ENCODE data around the gene ZNF605. TPM values are rescaled to one million over a fixed set of nuclear protein-coding genes. Genes with fewer than 3 reads are reported as not detected.
"Not testable (repeated sequence)": the region's sequence is repeated elsewhere in the genome, so short reads cannot be mapped to it uniquely, and the experiment has no call there.

The ZNF605 gene
- total RNA-seq, 1 experiment from 2014 or later, result 20.6 TPM

DNA sequence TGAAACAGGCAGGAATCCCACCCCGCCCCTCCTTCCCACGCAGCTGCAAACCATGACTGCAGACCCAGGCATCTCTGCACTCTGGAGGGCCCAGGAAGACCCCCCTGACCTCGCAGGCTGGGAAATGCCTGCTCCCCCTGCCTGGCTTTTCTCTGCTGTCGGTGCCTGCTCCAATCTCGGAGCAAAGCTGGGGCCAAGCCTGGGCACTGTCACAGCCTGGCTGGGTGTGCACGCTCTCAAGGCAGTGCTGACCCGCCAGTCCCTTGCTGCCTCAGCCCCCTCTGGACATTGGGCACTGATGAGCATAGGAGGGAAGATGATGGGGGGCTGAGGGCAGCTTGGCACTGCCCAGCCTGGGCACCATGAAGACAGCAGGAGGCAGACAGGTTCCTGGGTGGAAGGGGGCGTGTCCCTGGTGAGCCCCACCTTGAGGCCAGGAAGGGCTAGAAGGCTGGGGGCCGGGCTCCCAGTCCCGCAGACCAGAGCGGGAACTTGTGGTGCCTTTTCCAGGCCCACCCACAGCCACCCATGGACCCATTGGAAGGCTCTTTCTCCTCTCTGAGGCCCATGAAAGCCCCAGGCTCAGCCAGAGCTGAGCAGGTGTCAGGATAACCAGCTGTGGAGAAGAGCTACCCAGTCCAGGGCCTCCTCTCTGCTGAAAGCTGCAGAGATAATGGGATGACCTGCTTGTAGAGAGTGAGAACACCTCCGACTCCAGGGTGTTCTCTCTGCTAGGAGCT, 10.7 kb upstream of the ZNF605 start:
- ChIA-PET CTCF (no interaction called here), POLR2A (no interaction called here)
- Histone ChIP-seq H3K4me3 (ENCODE audit: low read depth in 2 of 2, low read length in 2 of 2) (no peak overlapping the region), H3K9me3 (ENCODE audit: control insufficient read depth, insufficient read depth, low read depth, low read length) (peaks cover 13% of the 10 kb centered on the region), H3K27ac (ENCODE audit: low read length) (no peak overlapping the region), H3K36me3 (ENCODE audit: control insufficient read depth, insufficient read depth, low read length) (no peaks in the 10 kb centered on the region), H3K4me1 (ENCODE audit: control insufficient read depth, insufficient read depth, low read length) (no peaks in the 10 kb centered on the region), H3K27me3 (ENCODE audit: control insufficient read depth, insufficient read depth, low read length) (no peaks in the 10 kb centered on the region)
- DNase-seq (ENCODE audit: low read depth, low spot score) (no peak), ATAC-seq (no peak)
- BruUV-seq (replicated peaks), result no TSS peak
- in situ Hi-C loops (cut with HindIII; ENCODE audit: low pct_unique_long_range_greater_than_20kb, low sequenced_read_pairs), result no loop called here
- intact Hi-C loops (cut with micrococcal nuclease; ENCODE audit: unreplicated experiment), result no loop called here
- TF ChIP-seq, protein P1, sequence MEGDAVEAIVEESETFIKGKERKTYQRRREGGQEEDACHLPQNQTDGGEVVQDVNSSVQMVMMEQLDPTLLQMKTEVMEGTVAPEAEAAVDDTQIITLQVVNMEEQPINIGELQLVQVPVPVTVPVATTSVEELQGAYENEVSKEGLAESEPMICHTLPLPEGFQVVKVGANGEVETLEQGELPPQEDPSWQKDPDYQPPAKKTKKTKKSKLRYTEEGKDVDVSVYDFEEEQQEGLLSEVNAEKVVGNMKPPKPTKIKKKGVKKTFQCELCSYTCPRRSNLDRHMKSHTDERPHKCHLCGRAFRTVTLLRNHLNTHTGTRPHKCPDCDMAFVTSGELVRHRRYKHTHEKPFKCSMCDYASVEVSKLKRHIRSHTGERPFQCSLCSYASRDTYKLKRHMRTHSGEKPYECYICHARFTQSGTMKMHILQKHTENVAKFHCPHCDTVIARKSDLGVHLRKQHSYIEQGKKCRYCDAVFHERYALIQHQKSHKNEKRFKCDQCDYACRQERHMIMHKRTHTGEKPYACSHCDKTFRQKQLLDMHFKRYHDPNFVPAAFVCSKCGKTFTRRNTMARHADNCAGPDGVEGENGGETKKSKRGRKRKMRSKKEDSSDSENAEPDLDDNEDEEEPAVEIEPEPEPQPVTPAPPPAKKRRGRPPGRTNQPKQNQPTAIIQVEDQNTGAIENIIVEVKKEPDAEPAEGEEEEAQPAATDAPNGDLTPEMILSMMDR (IDR thresholded peaks at IDR 0.05), result no peak
- no peak for TF ChIP-seq POLR2AphosphoS5 (IDR thresholded peaks at IDR 0.05; ENCODE audit: low read depth, low read length)
- TF ChIP-seq, protein P2, sequence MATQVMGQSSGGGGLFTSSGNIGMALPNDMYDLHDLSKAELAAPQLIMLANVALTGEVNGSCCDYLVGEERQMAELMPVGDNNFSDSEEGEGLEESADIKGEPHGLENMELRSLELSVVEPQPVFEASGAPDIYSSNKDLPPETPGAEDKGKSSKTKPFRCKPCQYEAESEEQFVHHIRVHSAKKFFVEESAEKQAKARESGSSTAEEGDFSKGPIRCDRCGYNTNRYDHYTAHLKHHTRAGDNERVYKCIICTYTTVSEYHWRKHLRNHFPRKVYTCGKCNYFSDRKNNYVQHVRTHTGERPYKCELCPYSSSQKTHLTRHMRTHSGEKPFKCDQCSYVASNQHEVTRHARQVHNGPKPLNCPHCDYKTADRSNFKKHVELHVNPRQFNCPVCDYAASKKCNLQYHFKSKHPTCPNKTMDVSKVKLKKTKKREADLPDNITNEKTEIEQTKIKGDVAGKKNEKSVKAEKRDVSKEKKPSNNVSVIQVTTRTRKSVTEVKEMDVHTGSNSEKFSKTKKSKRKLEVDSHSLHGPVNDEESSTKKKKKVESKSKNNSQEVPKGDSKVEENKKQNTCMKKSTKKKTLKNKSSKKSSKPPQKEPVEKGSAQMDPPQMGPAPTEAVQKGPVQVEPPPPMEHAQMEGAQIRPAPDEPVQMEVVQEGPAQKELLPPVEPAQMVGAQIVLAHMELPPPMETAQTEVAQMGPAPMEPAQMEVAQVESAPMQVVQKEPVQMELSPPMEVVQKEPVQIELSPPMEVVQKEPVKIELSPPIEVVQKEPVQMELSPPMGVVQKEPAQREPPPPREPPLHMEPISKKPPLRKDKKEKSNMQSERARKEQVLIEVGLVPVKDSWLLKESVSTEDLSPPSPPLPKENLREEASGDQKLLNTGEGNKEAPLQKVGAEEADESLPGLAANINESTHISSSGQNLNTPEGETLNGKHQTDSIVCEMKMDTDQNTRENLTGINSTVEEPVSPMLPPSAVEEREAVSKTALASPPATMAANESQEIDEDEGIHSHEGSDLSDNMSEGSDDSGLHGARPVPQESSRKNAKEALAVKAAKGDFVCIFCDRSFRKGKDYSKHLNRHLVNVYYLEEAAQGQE (IDR thresholded peaks at IDR 0.05; ENCODE audit: insufficient read depth in 1 of 2, low read depth in 2 of 2, low read length in 1 of 2), result no peak

DNA sequence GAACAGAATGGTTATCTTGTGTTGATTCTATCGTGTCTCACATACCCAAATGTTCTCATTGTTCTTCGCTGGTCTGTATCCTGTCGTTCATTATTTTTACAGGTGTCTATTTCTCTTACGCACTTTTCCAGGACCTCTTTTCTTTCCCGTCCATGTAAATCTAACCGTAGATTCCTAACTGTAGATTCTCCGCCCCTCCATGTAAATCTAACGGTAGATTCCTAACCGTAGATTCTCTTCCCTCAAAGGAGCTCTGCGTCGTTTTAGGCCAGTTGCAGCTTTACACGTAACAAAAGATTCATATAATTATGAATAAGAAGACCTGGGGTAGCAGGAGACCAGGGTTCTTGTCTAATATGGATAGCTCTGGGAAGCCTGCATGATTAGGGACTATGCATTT, 9.7 kb upstream of the ZNF605 start:
- BruUV-seq (replicated peaks), result no TSS peak
- in situ Hi-C loops (cut with HindIII; ENCODE audit: low pct_unique_long_range_greater_than_20kb, low sequenced_read_pairs) (no loop called here), intact Hi-C loops (cut with micrococcal nuclease; ENCODE audit: unreplicated experiment) (no loop called here)
- no peak for ATAC-seq
- Histone ChIP-seq H3K4me1 (ENCODE audit: control insufficient read depth, insufficient read depth, low read length) (no peaks in the 10 kb centered on the region), H3K27me3 (ENCODE audit: control insufficient read depth, insufficient read depth, low read length) (no peaks in the 10 kb centered on the region), H3K9me3 (ENCODE audit: control insufficient read depth, insufficient read depth, low read depth, low read length) (peaks cover 13% of the 10 kb centered on the region), H3K4me3 (ENCODE audit: low read depth in 2 of 2, low read length in 2 of 2) (no peak overlapping the region), H3K27ac (ENCODE audit: low read length) (no peak overlapping the region), H3K36me3 (ENCODE audit: control insufficient read depth, insufficient read depth, low read length) (no peaks in the 10 kb centered on the region)
- DNase-seq (ENCODE audit: low read depth, low spot score), result no peak
- POLR2A ChIA-PET, result no interaction called here
- TF ChIP-seq TCF7L2 (IDR thresholded peaks at IDR 0.05; ENCODE audit: low read depth, low read length) (no peak), SIN3A (IDR thresholded peaks at IDR 0.05; ENCODE audit: borderline replicate concordance, insufficient read depth, low read depth, low read length) (no peak), POLR2AphosphoS5 (IDR thresholded peaks at IDR 0.05; ENCODE audit: low read depth, low read length) (no peak)
- TF ChIP-seq, protein P1 (IDR thresholded peaks at IDR 0.05), result no peak
- TF ChIP-seq, protein P2 (IDR thresholded peaks at IDR 0.05; ENCODE audit: insufficient read depth in 1 of 2, low read depth in 2 of 2, low read length in 1 of 2), result no peak
- CTCF ChIA-PET, result no interaction called here

DNA sequence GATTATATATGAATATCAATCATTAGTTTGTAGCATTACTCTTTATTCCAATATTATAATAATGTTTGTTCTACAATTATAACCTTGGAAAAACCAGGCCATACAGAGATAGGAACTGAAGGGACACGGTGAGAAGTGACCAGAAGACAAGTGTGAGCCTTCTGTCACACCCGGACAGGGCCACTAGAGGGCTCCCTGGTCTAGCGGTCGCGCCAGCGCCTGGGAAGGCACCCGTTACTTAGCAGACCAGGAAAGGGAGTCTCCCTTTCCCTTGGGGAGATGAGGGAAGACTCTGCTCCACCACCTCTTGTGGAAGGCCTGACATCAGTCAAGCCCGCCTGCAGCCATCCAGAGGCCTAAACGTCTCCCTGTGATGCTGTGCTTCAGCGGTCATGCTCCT, 7.8 kb upstream of the ZNF605 start:
- H3K4me1 ChIP-seq (ENCODE audit: control insufficient read depth, insufficient read depth, low read length); H3K27ac ChIP-seq (ENCODE audit: low read length); BruUV-seq (replicated peaks); intact Hi-C loops (cut with micrococcal nuclease; ENCODE audit: unreplicated experiment); H3K27me3 ChIP-seq (ENCODE audit: control insufficient read depth, insufficient read depth, low read length); CTCF ChIA-PET; ATAC-seq; POLR2A ChIA-PET; in situ Hi-C loops (cut with HindIII; ENCODE audit: low pct_unique_long_range_greater_than_20kb, low sequenced_read_pairs); H3K36me3 ChIP-seq (ENCODE audit: control insufficient read depth, insufficient read depth, low read length); H3K4me3 ChIP-seq (ENCODE audit: low read depth in 2 of 2, low read length in 2 of 2); DNase-seq (ENCODE audit: low read depth, low spot score): not testable (repeated sequence)
- H3K9me3 ChIP-seq (ENCODE audit: control insufficient read depth, insufficient read depth, low read depth, low read length), result peaks cover 13% of the 10 kb centered on the region

DNA sequence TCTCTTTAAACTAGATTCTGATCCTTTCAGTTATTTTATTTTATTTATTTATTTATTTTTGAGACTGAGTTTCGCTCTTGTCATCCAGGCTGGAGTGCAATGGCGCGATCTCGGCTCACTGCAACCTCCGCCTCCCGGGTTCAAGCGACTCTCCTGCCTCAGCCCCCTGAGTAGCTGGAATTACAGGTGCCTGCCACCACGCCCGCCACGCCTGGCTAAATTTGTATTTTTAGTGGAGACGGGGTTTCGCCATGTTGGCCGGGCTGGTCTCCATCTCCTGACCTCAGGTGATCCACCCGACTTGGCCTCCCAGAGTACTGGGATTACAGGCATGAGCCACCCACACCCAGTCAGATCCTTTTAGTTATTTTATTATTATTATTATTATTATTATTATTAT, 5.7 kb upstream of the ZNF605 start:
- H3K27ac ChIP-seq (ENCODE audit: low read length); POLR2A ChIA-PET; H3K27me3 ChIP-seq (ENCODE audit: control insufficient read depth, insufficient read depth, low read length); H3K4me1 ChIP-seq (ENCODE audit: control insufficient read depth, insufficient read depth, low read length); H3K4me3 ChIP-seq (ENCODE audit: low read depth in 2 of 2, low read length in 2 of 2); intact Hi-C loops (cut with micrococcal nuclease; ENCODE audit: unreplicated experiment); in situ Hi-C loops (cut with HindIII; ENCODE audit: low pct_unique_long_range_greater_than_20kb, low sequenced_read_pairs); H3K36me3 ChIP-seq (ENCODE audit: control insufficient read depth, insufficient read depth, low read length); ATAC-seq; DNase-seq (ENCODE audit: low read depth, low spot score); BruUV-seq (replicated peaks); CTCF ChIA-PET; H3K9me3 ChIP-seq (ENCODE audit: control insufficient read depth, insufficient read depth, low read depth, low read length): not testable (repeated sequence)

Measured in Panc1 (cell line).